ENCODE results near the gene PCDHA1.

The PCDHA1 gene

DNA sequence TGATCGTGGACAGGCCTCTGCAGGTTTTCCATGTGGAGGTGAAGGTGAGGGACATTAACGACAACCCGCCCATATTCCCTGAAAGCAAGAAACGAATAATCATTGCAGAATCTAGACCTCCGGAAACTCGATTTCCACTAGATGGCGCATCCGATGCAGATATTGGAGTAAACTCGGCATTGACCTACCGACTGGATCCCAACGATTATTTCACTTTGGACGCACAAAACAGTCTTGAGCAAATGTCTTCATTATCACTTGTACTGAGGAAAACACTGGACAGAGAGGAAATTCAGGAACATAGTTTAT, 96.6 kb downstream of the PCDHA1 start:
- no peak for TF ChIP-seq CTCF (IDR thresholded peaks at IDR 0.05; ENCODE audit: borderline replicate concordance, control extremely low read depth, extremely low read depth, insufficient read depth, missing control alignments)
- in situ Hi-C loops (cut with MboI; ENCODE audit: low sequenced_read_pairs, unreplicated experiment): no loop called here
- no peak for DNase-seq (ENCODE audit: low spot score)

- no peak for DNase-seq (ENCODE audit: low spot score)
- no peak for TF ChIP-seq CTCF (IDR thresholded peaks at IDR 0.05; ENCODE audit: borderline replicate concordance, control extremely low read depth, extremely low read depth, insufficient read depth, missing control alignments)
- in situ Hi-C loops (cut with MboI; ENCODE audit: low sequenced_read_pairs, unreplicated experiment): no loop called here
Measured at GRCh38 chr5:140883373-140883772, 97.4 kb downstream of the PCDHA1 start.

DNA sequence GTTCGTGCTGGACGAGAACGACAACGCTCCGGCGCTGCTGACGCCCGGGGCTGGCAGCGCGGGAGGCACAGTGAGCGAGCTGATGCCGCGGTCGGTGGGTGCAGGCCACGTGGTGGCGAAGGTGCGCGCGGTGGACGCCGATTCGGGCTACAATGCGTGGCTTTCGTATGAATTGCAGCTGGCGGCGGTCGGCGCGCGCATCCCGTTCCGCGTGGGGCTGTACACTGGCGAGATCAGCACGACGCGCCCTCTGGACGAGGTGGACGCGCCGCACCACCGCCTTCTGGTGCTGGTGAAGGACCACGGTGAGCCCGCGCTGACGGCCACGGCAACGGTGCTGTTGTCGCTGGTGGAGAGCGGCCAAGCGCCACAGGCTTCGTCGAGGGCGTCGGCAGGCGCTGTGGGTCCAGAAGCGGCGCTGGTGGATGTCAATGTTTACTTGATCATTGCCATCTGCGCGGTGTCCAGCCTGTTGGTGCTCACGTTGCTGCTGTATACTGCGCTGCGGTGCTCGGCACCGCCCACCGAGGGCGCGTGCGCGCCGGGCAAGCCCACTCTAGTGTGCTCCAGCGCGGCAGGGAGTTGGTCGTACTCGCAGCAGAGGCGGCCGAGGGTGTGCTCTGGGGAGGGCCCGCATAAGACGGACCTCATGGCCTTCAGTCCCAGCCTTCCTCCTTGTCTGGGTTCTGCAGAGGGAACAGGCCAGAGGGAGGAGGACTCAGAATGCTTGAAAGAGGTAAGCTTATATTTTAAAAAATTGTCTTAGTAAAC, 98.2 kb downstream of the PCDHA1 start:
- in situ Hi-C loops (cut with MboI; ENCODE audit: low sequenced_read_pairs, unreplicated experiment): no loop called here
- no peak for TF ChIP-seq CTCF (IDR thresholded peaks at IDR 0.05; ENCODE audit: borderline replicate concordance, control extremely low read depth, extremely low read depth, insufficient read depth, missing control alignments)
- no peak for DNase-seq (ENCODE audit: low spot score)

- DNase-seq (ENCODE audit: low spot score): no peak
- in situ Hi-C loops (cut with MboI; ENCODE audit: low sequenced_read_pairs, unreplicated experiment): no loop called here
- no peak for TF ChIP-seq CTCF (IDR thresholded peaks at IDR 0.05; ENCODE audit: borderline replicate concordance, control extremely low read depth, extremely low read depth, insufficient read depth, missing control alignments)
Measured at GRCh38 chr5:140916325-140916724, 130.4 kb downstream of the PCDHA1 start.

- in situ Hi-C loops (cut with MboI; ENCODE audit: low sequenced_read_pairs, unreplicated experiment): no loop called here
- TF ChIP-seq CTCF (IDR thresholded peaks at IDR 0.05; ENCODE audit: borderline replicate concordance, control extremely low read depth, extremely low read depth, insufficient read depth, missing control alignments): no peak
- DNase-seq (ENCODE audit: low spot score): no peak
Measured at GRCh38 chr5:140923601-140924000, 137.7 kb downstream of the PCDHA1 start.

DNA sequence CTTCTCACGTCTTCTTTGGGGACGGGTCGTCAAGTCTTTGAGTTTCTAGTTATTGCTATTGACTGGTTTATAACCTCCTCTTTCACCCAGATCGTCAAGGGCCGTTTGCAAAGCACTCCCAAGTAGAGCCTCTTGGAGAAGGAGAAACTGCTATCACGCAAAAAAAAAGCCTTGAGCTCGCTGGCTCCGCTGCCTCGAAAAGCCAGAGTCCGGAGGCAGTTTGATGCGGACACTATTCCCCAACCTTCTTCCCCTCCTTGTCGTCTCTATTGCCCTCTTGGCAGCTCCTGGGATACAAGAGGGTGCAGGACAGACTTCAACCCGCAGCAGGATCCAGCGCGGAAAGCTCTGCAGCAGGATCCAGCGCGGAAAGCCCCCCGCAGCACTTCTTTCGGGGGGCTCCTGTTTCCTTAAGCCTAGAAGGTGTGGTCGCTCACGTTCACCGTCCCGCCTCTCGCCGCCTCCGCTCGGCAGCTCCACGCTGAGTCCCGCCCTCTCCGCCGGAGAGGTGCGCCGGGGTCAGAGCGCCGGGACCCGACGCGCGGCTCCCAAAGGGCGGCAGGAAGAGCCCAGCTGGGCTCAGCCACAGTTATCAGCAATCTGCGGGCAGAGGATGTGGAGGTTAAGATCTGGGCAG, 140.0 kb downstream of the PCDHA1 start, which contains the start of gene PCDHAC1:
TSS of gene PCDHAC1 (plus strand) at position 494 of the 637 bp plus-strand sequence. CDS start 594 bp downstream, outside the sequence.
- DNase-seq (ENCODE audit: low spot score): peak; percentile 13
- TF ChIP-seq CTCF (IDR thresholded peaks at IDR 0.05; ENCODE audit: borderline replicate concordance, control extremely low read depth, extremely low read depth, insufficient read depth, missing control alignments): no peak
- in situ Hi-C loops (cut with MboI; ENCODE audit: low sequenced_read_pairs, unreplicated experiment): no loop called here
